Bronchial epithelial cell (primary cell): ENCODE results near the gene ST6GALNAC6. TPM values are rescaled to one million over a fixed set of nuclear protein-coding genes. Genes with fewer than 3 reads are reported as not detected.

Source experiments
- DNase-seq: peaks from one replicate; pipeline ENCODE4 v3.0.0-alpha.2; 2010; ENCODE audit warnings: low read depth
- FAIRE-seq: peaks from 2 replicates; lab custom pipeline; 2011; peaks lifted over from hg19 to GRCh38; lab: Jason Lieb, UNC
- H3K27me3 ChIP-seq: 2 replicates; pipeline ENCODE4 v1.5.1; 2011; ENCODE audit warnings: low read length; ENCODE audit not compliant: control insufficient read depth, insufficient read depth
- H3K36me3 ChIP-seq: 2 replicates; pipeline ENCODE4 v1.5.1; 2011; ENCODE audit warnings: low read length; ENCODE audit not compliant: control insufficient read depth, insufficient read depth
- H3K4me3 ChIP-seq: 2 replicates; pipeline ENCODE4 v1.5.1; 2011; ENCODE audit warnings: mild to moderate bottlenecking, low read depth, low read length, control low read depth
- CTCF ChIP-seq: IDR thresholded peaks from 2 replicates; pipeline ENCODE4 v1.5.1; 2011; ENCODE audit warnings: mild to moderate bottlenecking, moderate library complexity, low read length, control low read depth, inconsistent platforms; ENCODE audit not compliant: insufficient read depth, severe bottlenecking
- total RNA-seq: library from RNA; depleted of rRNA; stranded (reverse); fragments of >200 nt; gene quantifications from 2 replicates; pipeline ENCODE4 v1.2.1, GENCODE V29; 2014

ST6GALNAC6 gene
- total RNA-seq, 1 donor from 2014 or later: 18.4 TPM

GRCh38 chr9:127854184-127854806 lies 45.1 kb downstream of the ST6GALNAC6 start, which contains the start of gene ENG:
Gene ENG, minus strand, starts transcription at chr9:127854658. Its CDS starts 303 bp downstream, at chr9:127854355.
- Histone ChIP-seq H3K4me3 (peak within 1 kb of the TSS; percentile 26), H3K27me3 (no peaks in the 10 kb centered on the region), H3K36me3 (no peaks in the 10 kb centered on the region)
- no peak for FAIRE-seq
- DNase-seq: peak; percentile 10
- no peak for TF ChIP-seq CTCF

- Histone ChIP-seq H3K27me3 (no peaks in the 10 kb centered on the region), H3K36me3 (no peaks in the 10 kb centered on the region), H3K4me3 (peak overlapping the region; percentile 26)
- DNase-seq (no peak), FAIRE-seq (no peak)
- no peak for TF ChIP-seq CTCF
These were observed 45.9 kb downstream of the ST6GALNAC6 start for GRCh38 chr9:127853312-127854183.

- TF ChIP-seq CTCF: no peak
- no peak for FAIRE-seq
These were observed 46.6 kb downstream of the ST6GALNAC6 start for GRCh38 chr9:127852829-127853228.

GRCh38 chr9:127850286-127850830 lies 49.0 kb downstream of the ST6GALNAC6 start:
- no peak for DNase-seq
- no peaks in the 10 kb centered on the region for H3K36me3 ChIP-seq
- TF ChIP-seq CTCF: no peak
- no peaks in the 10 kb centered on the region for H3K27me3 ChIP-seq
- no peak for FAIRE-seq
- no peak overlapping the region for H3K4me3 ChIP-seq

More at GRCh38 chr9:127852829-127853228, 46.6 kb downstream of the ST6GALNAC6 start:
- Histone ChIP-seq H3K36me3 (no peaks in the 10 kb centered on the region), H3K27me3 (no peaks in the 10 kb centered on the region), H3K4me3 (no peak overlapping the region)
- DNase-seq: no peak

GRCh38 chr9:127848756-127849504 lies 50.5 kb downstream of the ST6GALNAC6 start:
- Histone ChIP-seq H3K4me3 (no peak overlapping the region), H3K27me3 (no peaks in the 10 kb centered on the region), H3K36me3 (no peaks in the 10 kb centered on the region)
- no peak for TF ChIP-seq CTCF
- DNase-seq: no peak
- FAIRE-seq: no peak
